AG04450 (cell line): ENCODE data around the gene MYO15A. TPM values are rescaled to one million over a fixed set of nuclear protein-coding genes. Genes with fewer than 3 reads are reported as not detected.

ENCODE experiments used
- CTCF ChIA-PET: fragments of 300-600, 350-600 bp; formaldehyde crosslinking; extraction: SDS; loops from one replicate; lab custom pipeline; 2022; ENCODE audit warnings: antibody characterized with exemption, inconsistent platforms; lab: Charles Lee
- POLR2A ChIA-PET: fragments of 350-600 bp; formaldehyde crosslinking; extraction: SDS; loops from one replicate; lab custom pipeline; 2021; ENCODE audit warnings: antibody characterized with exemption, inconsistent platforms; lab: Yijun Ruan, JAX
- DNase-seq: peaks from one replicate; pipeline ENCODE4 v3.0.0-alpha.2; 2011; ENCODE audit warnings: low read depth, low spot score
- H3K27ac ChIP-seq: one replicate; pipeline ENCODE4 v1.5.1; 2012; ENCODE audit warnings: low read depth, low read length, control low read depth
- H3K27me3 ChIP-seq: one replicate; pipeline ENCODE4 v1.6.0; 2012; ENCODE audit warnings: low read length; ENCODE audit not compliant: control insufficient read depth, insufficient read depth
- H3K4me3 ChIP-seq: 2 replicates; pipeline ENCODE4 v1.5.1; 2011; ENCODE audit warnings: mild to moderate bottlenecking, low read depth, low read length, control low read depth
- H3K9me3 ChIP-seq: 2 replicates; pipeline ENCODE4 v1.5.1; 2012; ENCODE audit warnings: low read length; ENCODE audit not compliant: control insufficient read depth, insufficient read depth
- polyA plus RNA-seq: library from polyadenylated mRNA; depleted of rRNA; stranded (reverse); fragments of >200 nt; gene quantifications from 2 replicates; pipeline ENCODE4 v1.2.3, GENCODE V29; 2011
- TF ChIP-seq, protein P1 (sequence below): IDR thresholded peaks from 2 replicates; pipeline ENCODE4 v1.5.1; 2011; ENCODE audit warnings: low read depth, low read length, control low read depth, inconsistent platforms

Gene MYO15A
- polyA plus RNA-seq, 1 experiment: 0.19 TPM

DNA sequence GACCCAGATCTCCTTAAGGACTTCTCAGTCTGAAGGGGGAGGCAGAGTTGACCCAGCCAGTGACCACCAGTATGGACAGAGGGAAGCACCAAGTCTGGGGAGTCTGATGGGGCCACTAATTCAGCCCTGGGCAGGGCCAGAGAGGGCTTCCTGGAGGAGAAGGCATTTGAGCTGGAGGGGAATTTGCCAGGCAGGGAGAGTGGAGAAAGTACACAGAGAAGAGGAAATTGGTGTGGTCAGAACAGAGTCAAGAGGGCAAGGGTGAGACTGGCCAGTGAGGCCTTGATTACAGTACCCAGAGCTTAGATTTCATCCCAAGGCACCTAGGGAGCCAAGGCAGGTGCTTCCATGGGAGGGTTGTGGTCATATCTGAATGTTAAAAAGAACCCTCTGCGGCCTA is 36.3 kb downstream of the MYO15A start:
- H3K4me3 ChIP-seq: no peak overlapping the region
- no peak for DNase-seq
- H3K9me3 ChIP-seq: no peaks in the 10 kb centered on the region
- no peak overlapping the region for H3K27ac ChIP-seq
- ChIA-PET POLR2A (interaction anchor here (0.7 kb wide), 1 partner anchor 18 kb away, joined by 3 read pairs; no protein-coding TSS in a partner anchor), CTCF (no interaction called here)
- peaks cover 2% of the 10 kb centered on the region for H3K27me3 ChIP-seq
- TF ChIP-seq, protein P1, sequence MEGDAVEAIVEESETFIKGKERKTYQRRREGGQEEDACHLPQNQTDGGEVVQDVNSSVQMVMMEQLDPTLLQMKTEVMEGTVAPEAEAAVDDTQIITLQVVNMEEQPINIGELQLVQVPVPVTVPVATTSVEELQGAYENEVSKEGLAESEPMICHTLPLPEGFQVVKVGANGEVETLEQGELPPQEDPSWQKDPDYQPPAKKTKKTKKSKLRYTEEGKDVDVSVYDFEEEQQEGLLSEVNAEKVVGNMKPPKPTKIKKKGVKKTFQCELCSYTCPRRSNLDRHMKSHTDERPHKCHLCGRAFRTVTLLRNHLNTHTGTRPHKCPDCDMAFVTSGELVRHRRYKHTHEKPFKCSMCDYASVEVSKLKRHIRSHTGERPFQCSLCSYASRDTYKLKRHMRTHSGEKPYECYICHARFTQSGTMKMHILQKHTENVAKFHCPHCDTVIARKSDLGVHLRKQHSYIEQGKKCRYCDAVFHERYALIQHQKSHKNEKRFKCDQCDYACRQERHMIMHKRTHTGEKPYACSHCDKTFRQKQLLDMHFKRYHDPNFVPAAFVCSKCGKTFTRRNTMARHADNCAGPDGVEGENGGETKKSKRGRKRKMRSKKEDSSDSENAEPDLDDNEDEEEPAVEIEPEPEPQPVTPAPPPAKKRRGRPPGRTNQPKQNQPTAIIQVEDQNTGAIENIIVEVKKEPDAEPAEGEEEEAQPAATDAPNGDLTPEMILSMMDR: no peak

- Histone ChIP-seq H3K9me3 (no peaks in the 10 kb centered on the region), H3K4me3 (no peak overlapping the region), H3K27me3 (peaks cover 4% of the 10 kb centered on the region), H3K27ac (no peak overlapping the region)
- POLR2A ChIA-PET: no interaction called here
- TF ChIP-seq, protein P1: no peak
- DNase-seq: no peak
- CTCF ChIA-PET: no interaction called here
Observed at GRCh38 chr17:18145811-18146210, 37.3 kb downstream of the MYO15A start.

- DNase-seq: no peak
- TF ChIP-seq, protein P1: no peak
- Histone ChIP-seq H3K9me3 (no peaks in the 10 kb centered on the region), H3K27ac (no peak overlapping the region), H3K27me3 (peaks cover 4% of the 10 kb centered on the region), H3K4me3 (no peak overlapping the region)
- ChIA-PET POLR2A (no interaction called here), CTCF (no interaction called here)
Observed at GRCh38 chr17:18146259-18146658, 37.7 kb downstream of the MYO15A start.

- TF ChIP-seq, protein P1: no peak
- POLR2A ChIA-PET: interaction anchor here (0.6 kb wide), 1 partner anchor 745 kb away, joined by 3 read pairs; no protein-coding TSS in a partner anchor
- Histone ChIP-seq H3K9me3 (no peaks in the 10 kb centered on the region), H3K27ac (no peak overlapping the region), H3K4me3 (no peak overlapping the region), H3K27me3 (peaks cover 4% of the 10 kb centered on the region)
- no peak for DNase-seq
- CTCF ChIA-PET: no interaction called here
Observed at GRCh38 chr17:18146980-18147379, 38.4 kb downstream of the MYO15A start.

GRCh38 chr17:18148586-18148985 is 40.0 kb downstream of the MYO15A start:
- CTCF ChIA-PET: no interaction called here
- DNase-seq: no peak
- TF ChIP-seq, protein P1: no peak
- no peaks in the 10 kb centered on the region for H3K9me3 ChIP-seq
- POLR2A ChIA-PET: no interaction called here
- no peak overlapping the region for H3K27ac ChIP-seq
- no peak overlapping the region for H3K4me3 ChIP-seq
- H3K27me3 ChIP-seq: peaks cover 2% of the 10 kb centered on the region
